Measurements from ENCODE around the gene KCNS3. TPM values are rescaled to one million over a fixed set of nuclear protein-coding genes. Genes with fewer than 3 reads are reported as not detected.

KCNS3 gene
- total RNA-seq, 2 experiments from 2014 or later = not detected

DNA sequence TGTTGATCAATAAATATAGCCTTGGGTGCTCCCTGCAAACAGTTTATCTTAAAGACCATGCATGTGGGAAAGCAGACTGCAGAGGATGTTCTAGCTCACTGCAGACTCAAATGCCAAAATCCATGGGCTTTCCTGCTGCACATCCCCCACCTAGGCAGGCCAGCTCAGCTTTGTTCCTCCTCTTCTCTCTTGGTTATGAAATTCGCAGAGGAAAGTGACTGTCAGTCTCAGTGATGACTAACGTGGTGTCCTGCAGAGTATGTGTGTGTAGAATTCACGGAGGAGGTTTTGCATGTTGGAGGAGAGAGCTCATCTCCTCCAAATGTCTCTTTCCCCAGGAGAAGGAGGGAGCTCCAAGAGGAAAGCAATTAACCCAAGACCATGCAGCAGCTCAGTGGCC, 21.4 kb upstream of the KCNS3 start:
- CTCF ChIA-PET = interaction anchor here (0.7 kb wide), 1 partner anchor 11 kb away, joined by 3 read pairs; no protein-coding TSS in a partner anchor
- no peaks in the 10 kb centered on the region for H3K36me3 Mint-ChIP-seq (ENCODE audit: low read depth)
- H3K27ac Mint-ChIP-seq = no peak overlapping the region
- no peak for DNase-seq
- H3K27me3 Mint-ChIP-seq = peaks cover 12% of the 10 kb centered on the region
- no peaks in the 10 kb centered on the region for H3K4me1 Mint-ChIP-seq
- POLR2A ChIA-PET = no interaction called here
- H3K9me3 Mint-ChIP-seq = no peaks in the 10 kb centered on the region
- no peak overlapping the region for H3K4me3 Mint-ChIP-seq

DNA sequence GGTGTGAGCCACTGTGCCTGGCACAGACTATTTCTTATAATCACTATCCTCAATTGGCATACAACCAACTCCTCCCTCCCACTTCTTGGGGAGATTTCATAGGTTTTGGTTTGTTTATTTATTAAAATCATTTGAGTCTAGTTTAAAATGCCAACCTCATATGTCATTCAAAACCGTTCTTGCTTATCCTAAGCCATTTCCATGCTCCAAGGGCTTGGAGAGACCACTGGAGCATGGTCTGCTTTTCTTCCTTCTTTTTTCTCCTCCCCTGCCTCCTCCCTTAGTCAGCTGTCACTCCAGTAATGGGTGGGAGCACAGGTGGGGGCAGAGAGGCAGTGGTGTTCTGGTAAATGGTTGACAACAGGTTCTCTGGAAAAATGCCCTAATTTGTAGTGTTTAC, 20.4 kb upstream of the KCNS3 start:
- no peak overlapping the region for H3K27ac Mint-ChIP-seq
- DNase-seq = no peak
- ChIA-PET POLR2A (no interaction called here), CTCF (no interaction called here)
- no peak overlapping the region for H3K4me3 Mint-ChIP-seq
- H3K36me3 Mint-ChIP-seq (ENCODE audit: low read depth) = no peaks in the 10 kb centered on the region
- H3K4me1 Mint-ChIP-seq = no peaks in the 10 kb centered on the region
- H3K9me3 Mint-ChIP-seq = no peaks in the 10 kb centered on the region
- peaks cover 12% of the 10 kb centered on the region for H3K27me3 Mint-ChIP-seq

DNA sequence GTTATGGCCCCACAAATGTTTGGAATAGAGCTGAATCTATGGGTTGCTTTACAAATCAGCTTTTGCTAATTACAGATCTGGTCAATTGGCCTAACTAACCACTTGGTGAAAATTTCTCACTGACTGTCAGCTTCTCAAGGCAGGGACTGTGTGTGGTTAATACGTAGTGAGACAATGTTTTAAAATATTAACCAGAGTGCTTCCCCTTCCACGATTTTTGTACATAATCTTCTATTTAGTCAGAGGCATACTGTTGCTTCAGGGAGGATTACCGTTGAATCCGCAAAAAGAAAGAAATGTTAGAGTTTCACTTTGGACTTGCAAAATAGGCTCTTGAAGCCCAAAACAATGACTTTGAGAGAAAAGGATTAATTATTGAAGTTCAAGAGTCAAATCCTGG, 14.9 kb upstream of the KCNS3 start:
- Mint-ChIP-seq H3K27ac (no peak overlapping the region), H3K27me3 (no peaks in the 10 kb centered on the region), H3K4me1 (no peaks in the 10 kb centered on the region), H3K4me3 (no peak overlapping the region), H3K36me3 (ENCODE audit: low read depth) (no peaks in the 10 kb centered on the region), H3K9me3 (no peaks in the 10 kb centered on the region)
- POLR2A ChIA-PET = no interaction called here
- CTCF ChIA-PET = no interaction called here
- no peak for DNase-seq

DNA sequence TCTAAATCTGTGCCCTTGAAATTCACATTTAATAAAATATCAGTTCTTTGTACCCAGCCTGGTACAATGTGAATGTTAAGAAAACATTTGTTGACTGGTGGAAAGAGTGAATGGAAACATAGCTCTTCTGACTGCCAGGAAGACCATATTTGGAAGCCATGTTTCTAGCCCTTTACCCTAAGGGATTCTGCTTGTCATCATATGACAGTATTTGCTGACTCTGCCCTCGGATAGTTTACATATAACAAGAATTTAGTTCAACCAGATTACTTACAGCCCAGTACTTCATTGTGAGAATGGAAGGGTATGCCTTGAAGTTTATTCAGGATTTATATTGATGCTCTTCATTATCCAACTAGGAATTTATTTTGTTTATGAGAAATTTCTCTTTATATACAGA, 13.8 kb upstream of the KCNS3 start:
- Mint-ChIP-seq H3K27ac (no peak overlapping the region), H3K4me1 (no peaks in the 10 kb centered on the region), H3K9me3 (no peaks in the 10 kb centered on the region), H3K36me3 (ENCODE audit: low read depth) (no peaks in the 10 kb centered on the region), H3K27me3 (no peaks in the 10 kb centered on the region), H3K4me3 (no peak overlapping the region)
- DNase-seq = no peak
- ChIA-PET POLR2A (no interaction called here), CTCF (no interaction called here)

DNA sequence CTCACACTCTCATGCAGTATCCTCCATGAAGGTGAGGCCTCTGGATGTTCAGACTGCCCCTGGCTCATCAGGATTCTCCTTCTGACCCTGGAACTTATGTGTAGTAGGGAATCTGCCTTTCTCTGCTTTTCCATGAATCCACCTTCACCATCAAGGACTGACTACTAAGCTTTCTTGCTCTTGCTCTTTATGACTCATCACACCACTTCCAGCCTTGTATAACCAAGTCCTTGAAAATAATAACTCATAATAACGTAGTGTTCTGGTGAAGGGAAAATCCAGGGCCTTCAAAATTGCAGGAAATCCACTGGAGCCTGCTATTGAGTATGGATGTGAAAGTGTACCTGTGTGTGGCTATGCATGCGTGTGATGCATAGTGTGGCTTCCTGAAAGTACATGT, 11.3 kb upstream of the KCNS3 start:
- H3K27ac Mint-ChIP-seq = no peak overlapping the region
- H3K4me1 Mint-ChIP-seq = no peaks in the 10 kb centered on the region
- no peak for DNase-seq
- no peaks in the 10 kb centered on the region for H3K27me3 Mint-ChIP-seq
- CTCF ChIA-PET = no interaction called here
- POLR2A ChIA-PET = no interaction called here
- H3K4me3 Mint-ChIP-seq = no peak overlapping the region
- no peaks in the 10 kb centered on the region for H3K9me3 Mint-ChIP-seq
- H3K36me3 Mint-ChIP-seq (ENCODE audit: low read depth) = no peaks in the 10 kb centered on the region

DNA sequence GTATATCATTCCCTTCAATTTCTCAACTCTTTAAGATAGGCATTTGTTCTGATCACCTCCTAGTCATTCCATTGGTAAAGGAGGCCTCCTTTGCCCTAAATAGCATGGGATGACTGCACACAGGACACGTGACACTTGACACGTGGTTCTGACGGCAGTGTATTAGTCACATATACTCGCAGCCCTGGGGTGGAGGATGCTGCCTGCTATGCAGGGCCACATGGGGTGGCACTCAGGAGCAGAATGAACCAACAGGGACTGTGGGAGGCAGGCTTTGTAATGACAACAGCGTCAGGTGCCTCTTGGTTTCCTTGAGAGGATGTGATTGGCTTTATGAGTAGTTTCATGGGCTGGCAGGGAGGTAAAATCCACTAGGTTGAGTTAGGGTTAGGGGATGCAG, 9.3 kb upstream of the KCNS3 start:
- DNase-seq = no peak
- Mint-ChIP-seq H3K27ac (no peak overlapping the region), H3K4me1 (no peaks in the 10 kb centered on the region), H3K36me3 (ENCODE audit: low read depth) (no peaks in the 10 kb centered on the region), H3K27me3 (peaks cover 3% of the 10 kb centered on the region), H3K4me3 (no peak overlapping the region), H3K9me3 (no peaks in the 10 kb centered on the region)
- ChIA-PET CTCF (no interaction called here), POLR2A (no interaction called here)

DNA sequence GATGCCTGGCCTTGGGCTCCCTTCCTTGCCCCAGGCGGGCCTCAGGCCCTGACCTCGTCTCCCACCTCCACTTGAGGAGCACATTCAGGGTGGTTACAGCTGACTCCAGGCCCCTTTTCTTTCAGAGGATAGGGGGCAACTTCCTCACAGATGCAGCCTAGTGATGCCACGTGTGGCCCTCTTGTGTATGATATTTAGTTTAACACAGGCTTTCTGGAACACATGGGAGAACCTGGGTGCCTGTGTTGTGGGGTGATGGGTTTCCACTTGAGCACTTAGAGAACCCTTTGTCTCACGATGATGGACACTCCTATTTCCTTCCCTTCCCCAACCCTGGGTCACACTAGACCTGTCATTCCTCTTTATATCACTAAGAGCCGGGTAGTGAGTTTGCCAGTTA, 6.8 kb upstream of the KCNS3 start:
- Mint-ChIP-seq H3K9me3 (no peaks in the 10 kb centered on the region), H3K4me1 (no peaks in the 10 kb centered on the region), H3K4me3 (no peak overlapping the region), H3K27ac (no peak overlapping the region), H3K27me3 (peaks cover 17% of the 10 kb centered on the region), H3K36me3 (ENCODE audit: low read depth) (no peaks in the 10 kb centered on the region)
- DNase-seq = no peak
- ChIA-PET CTCF (no interaction called here), POLR2A (no interaction called here)

DNA sequence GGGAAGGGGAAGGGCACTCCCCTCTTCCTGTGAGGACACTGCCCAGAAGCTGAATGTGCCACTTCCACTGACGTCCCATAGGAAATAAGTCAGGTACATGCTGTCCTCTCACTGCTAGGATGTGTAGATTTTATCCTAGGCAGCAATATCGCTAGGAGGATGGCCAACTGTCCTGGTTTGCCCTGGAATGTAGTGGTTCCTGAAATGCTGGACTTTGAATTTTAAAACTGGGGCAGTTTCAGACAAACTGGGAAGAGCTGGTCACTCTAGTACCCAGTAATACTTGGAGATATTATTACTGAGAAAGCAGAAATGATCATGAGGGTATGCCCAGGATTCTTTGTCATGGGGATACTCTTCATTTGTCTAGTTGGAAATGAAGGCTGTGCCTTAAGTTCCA, 5.4 kb upstream of the KCNS3 start:
- H3K27ac Mint-ChIP-seq = no peak overlapping the region
- peaks cover 3% of the 10 kb centered on the region for H3K36me3 Mint-ChIP-seq (ENCODE audit: low read depth)
- no peaks in the 10 kb centered on the region for H3K9me3 Mint-ChIP-seq
- ChIA-PET CTCF (no interaction called here), POLR2A (no interaction called here)
- peaks cover 7% of the 10 kb centered on the region for H3K4me1 Mint-ChIP-seq
- no peak for DNase-seq
- peaks cover 31% of the 10 kb centered on the region for H3K27me3 Mint-ChIP-seq
- H3K4me3 Mint-ChIP-seq = no peak overlapping the region

DNA sequence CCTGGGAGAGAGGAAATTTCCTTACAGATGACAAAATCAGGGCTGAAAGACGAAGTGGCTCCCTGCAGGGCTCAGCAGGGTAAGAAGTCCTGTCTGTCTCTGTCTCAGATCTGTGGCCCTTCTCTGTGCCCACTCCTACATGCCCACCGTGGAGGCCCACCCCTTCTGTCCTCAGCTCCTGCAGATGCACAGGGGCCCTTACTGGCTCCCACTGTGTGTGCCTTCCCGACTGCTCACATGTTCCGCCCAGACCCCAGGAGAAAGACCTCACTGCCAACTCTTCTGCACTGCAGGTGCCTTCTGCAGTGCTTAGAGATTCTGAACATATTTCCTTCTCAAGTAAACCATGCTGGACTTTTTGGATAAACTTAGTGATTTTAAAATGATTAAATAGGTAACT, 1.9 kb upstream of the KCNS3 start:
- H3K9me3 Mint-ChIP-seq = no peaks in the 10 kb centered on the region
- ChIA-PET POLR2A (no interaction called here), CTCF (no interaction called here)
- no peak overlapping the region for H3K4me3 Mint-ChIP-seq
- no peak overlapping the region for H3K27ac Mint-ChIP-seq
- H3K4me1 Mint-ChIP-seq = peaks cover 13% of the 10 kb centered on the region
- peaks cover 56% of the 10 kb centered on the region for H3K27me3 Mint-ChIP-seq
- H3K36me3 Mint-ChIP-seq (ENCODE audit: low read depth) = peaks cover 3% of the 10 kb centered on the region
- no peak for DNase-seq

DNA sequence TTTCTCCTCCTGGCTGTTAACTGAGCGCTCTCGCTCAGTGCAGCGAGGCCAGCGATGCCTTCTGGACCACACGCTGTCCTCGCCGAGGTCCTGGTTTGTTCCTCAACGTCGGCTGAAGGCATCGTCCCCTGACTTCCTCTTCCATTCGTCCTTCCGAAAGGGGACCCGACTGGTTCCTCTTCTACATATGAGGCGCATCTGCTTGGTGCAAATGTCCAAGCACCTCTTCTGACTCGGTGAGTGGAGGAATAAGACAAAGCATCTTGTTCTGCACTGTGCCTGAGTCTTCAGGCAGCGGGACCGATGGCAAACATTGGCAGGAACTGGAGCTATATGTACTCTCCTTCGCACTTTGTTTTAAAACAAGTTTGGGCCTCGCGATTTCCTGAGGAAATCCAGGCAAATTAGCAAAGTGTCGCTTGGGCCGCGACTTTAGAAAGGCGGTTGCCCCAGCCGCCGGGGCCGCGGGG, 621 bp upstream of the KCNS3 start:
- Mint-ChIP-seq H3K4me3 (peak overlapping the region; percentile 58), H3K4me1 (peaks cover 13% of the 10 kb centered on the region), H3K9me3 (no peaks in the 10 kb centered on the region), H3K27ac (no peak overlapping the region), H3K27me3 (peaks cover 65% of the 10 kb centered on the region), H3K36me3 (ENCODE audit: low read depth) (peaks cover 3% of the 10 kb centered on the region)
- CTCF ChIA-PET = no interaction called here
- POLR2A ChIA-PET = no interaction called here
- DNase-seq = no peak

DNA sequence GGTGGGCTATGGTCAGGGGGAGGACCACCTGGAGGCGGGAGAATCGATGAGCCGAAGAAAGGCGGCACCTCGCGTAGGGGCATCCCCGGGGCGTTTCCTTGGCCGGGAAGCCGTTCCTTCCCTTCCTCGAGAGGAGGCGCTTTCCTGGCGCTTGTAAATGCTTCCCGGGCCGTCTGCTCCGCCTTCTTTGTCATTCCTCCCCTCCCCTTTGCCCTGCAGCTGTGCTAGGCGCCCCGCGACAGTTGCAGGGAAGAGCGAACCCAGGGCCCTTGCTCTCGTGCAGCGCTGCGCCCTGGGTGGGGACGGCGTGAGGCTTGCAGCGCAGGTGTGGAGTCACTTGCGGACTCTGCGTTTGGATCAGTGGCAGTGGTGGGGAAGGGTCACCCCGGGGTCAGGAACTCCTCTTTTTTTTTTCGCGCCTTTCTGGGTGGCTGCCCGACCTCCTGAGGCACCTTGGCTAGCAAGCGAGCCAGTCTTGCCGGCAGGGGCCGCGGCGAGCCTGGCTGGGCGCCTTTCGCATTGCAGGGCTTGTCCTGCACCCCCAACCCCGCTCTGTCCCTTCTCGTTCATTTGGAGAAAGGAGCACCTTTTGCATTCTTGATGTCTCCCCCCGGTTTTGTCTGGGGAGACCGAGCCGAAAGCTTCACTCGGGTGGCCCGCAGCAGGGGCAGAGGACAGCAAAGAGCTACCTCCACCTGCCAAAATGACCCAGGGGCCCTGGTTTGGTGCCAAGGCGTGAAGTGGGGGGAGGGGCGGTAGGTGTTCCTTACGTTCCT, 858 bp downstream of the KCNS3 start:
- Mint-ChIP-seq H3K4me1 (peaks cover 13% of the 10 kb centered on the region), H3K9me3 (no peaks in the 10 kb centered on the region), H3K27ac (no peak overlapping the region), H3K36me3 (ENCODE audit: low read depth) (peaks cover 3% of the 10 kb centered on the region), H3K27me3 (peaks cover 63% of the 10 kb centered on the region), H3K4me3 (peak overlapping the region; percentile 67)
- ChIA-PET CTCF (no interaction called here), POLR2A (no interaction called here)
- no peak for DNase-seq

DNA sequence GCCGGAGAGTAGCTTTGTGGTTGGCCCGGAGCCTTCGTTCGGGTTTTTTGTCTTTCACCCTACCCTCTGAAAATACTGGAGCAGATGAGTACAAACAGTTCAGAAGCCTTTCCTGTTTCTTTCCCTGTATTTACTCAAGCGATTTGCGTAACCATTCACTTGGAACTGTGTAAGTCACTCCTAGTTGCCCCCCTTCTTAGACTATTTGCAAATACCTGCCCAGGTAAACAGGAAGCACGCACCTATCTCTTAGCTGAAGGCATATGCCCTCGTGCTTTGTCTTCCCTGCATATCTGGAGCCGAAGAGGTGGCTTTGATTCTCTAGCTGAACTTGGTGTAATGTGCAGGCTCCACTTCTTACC, 1.4 kb downstream of the KCNS3 start:
- H3K4me1 Mint-ChIP-seq = peaks cover 13% of the 10 kb centered on the region
- ChIA-PET POLR2A (no interaction called here), CTCF (no interaction called here)
- H3K27me3 Mint-ChIP-seq = peaks cover 65% of the 10 kb centered on the region
- no peak overlapping the region for H3K4me3 Mint-ChIP-seq
- H3K36me3 Mint-ChIP-seq (ENCODE audit: low read depth) = peaks cover 3% of the 10 kb centered on the region
- H3K27ac Mint-ChIP-seq = no peak overlapping the region
- no peaks in the 10 kb centered on the region for H3K9me3 Mint-ChIP-seq
- no peak for DNase-seq

DNA sequence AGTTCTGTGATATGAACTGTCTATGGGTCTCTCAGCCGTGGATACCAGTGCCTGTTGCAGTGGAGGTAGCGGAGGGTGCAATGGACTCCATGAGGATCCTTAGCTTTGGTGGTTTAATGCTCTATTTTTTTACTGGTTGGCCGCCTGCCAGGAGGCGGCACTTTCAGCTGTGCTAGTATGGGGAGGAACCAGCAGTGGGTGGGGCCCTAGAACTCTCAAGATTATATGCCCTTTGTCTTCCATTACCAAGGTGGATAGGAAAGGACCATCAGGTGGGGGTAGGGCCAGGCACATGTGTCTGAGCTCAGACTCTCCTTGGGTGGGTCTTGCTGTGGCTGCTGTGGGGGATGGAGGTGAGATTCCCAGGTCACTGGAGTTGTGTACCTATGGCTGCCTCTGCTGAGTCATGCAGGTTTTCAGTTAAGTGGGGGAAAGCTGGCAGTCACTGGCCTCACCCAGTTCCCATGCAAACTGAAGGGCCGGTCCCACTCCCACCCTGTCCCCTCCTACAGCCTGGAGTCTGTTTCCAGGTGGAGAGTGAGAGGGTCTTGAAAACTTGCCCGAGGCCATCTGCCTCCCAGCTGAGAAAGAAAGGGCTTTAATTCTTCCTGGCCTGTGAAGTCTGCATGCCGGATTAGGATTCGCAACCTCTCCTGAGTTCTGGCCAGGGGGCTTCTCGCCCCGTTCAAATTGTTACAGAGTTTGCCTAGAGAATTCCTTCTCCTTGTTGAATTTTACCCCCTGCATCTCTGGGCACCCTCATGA, 14.5 kb downstream of the KCNS3 start:
- DNase-seq = no peak
- ChIA-PET CTCF (no interaction called here), POLR2A (no interaction called here)
- Mint-ChIP-seq H3K4me1 (no peaks in the 10 kb centered on the region), H3K27me3 (peaks cover 2% of the 10 kb centered on the region), H3K27ac (no peak overlapping the region), H3K9me3 (no peaks in the 10 kb centered on the region), H3K4me3 (no peak overlapping the region), H3K36me3 (ENCODE audit: low read depth) (no peaks in the 10 kb centered on the region)

DNA sequence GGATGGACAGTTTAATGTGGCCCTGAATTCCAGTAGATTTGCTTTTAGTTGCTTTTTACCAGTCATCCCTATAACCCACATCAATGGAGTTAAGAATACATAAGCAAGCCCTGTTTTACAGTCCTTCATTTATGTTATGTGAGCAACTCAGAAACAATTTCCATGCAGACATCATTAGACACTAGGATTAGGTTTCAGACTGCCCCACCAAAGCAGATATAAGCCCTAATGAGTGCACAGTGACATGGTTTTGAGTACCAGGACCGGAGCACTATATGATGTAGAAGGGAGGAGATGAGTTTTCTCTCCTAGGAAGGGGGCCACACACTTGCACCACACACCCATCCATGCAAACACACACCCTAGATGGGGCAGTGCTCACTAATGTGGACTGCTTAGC, 15.5 kb downstream of the KCNS3 start:
- Mint-ChIP-seq H3K36me3 (ENCODE audit: low read depth) (no peaks in the 10 kb centered on the region), H3K27ac (no peak overlapping the region), H3K4me1 (no peaks in the 10 kb centered on the region), H3K4me3 (no peak overlapping the region), H3K27me3 (peaks cover 2% of the 10 kb centered on the region), H3K9me3 (no peaks in the 10 kb centered on the region)
- DNase-seq = no peak
- ChIA-PET POLR2A (no interaction called here), CTCF (no interaction called here)

Data from activated CD4-positive, alpha-beta memory T cell treated with anti-CD3 and anti-CD28 coated beads, Interleukin-2, amount 10 ng/mL, durations not matched to agents 7 days and 5 days (primary cell).